OCI-LY7 (cell line): Measurements from ENCODE around the gene DEXI. TPM values are rescaled to one million over a fixed set of nuclear protein-coding genes. Genes with fewer than 3 reads are reported as not detected.

ENCODE experiments used
- BruUV-seq: library from RNA; stranded (reverse); fragments of 400-500 nt; replicated peaks from 2 replicates; lab custom pipeline; 2021; lab: Mats Ljungman, UMichigan
- CTCF ChIA-PET: fragments of 300-600 bp; sonication (Branson Sonifier 250); formaldehyde crosslinking; loops from one replicate; lab custom pipeline; 2022; ENCODE audit warnings: antibody characterized with exemption; ENCODE audit not compliant: unreplicated experiment; lab: Charles Lee
- POLR2A ChIA-PET: fragments of 300-600 bp; sonication (Branson Sonifier 250); formaldehyde crosslinking; loops from one replicate; lab custom pipeline; 2022; ENCODE audit warnings: antibody characterized with exemption; lab: Charles Lee
- DNase-seq: peaks from one replicate; pipeline ENCODE4 v3.0.0-alpha.2; 2015; ENCODE audit warnings: low spot score
- H2AFZ ChIP-seq: fragments of 200-600 bp; sonication (generic), shearing (Covaris generic); 2 replicates; pipeline ENCODE4 v1.6.1; 2014; ENCODE audit warnings: mild to moderate bottlenecking, antibody characterized with exemption, low read length, moderate library complexity
- H3K27ac ChIP-seq: fragments of 200-600 bp; sonication (generic); 2 replicates; pipeline ENCODE4 v1.5.1; 2014; ENCODE audit warnings: mixed run types, low read depth, mild to moderate bottlenecking, moderate library complexity, low read length, inconsistent platforms; ENCODE audit not compliant: poor library complexity, severe bottlenecking
- H3K36me3 ChIP-seq: fragments of 200-600 bp; sonication (generic); 2 replicates; pipeline ENCODE4 v1.6.1; 2014; ENCODE audit warnings: mild to moderate bottlenecking, antibody characterized with exemption, low read length, moderate library complexity, mixed read lengths; ENCODE audit not compliant: insufficient read depth
- H3K4me1 ChIP-seq: fragments of 200-600 bp; sonication (generic); 2 replicates; pipeline ENCODE4 v1.5.1; 2014; ENCODE audit warnings: mild to moderate bottlenecking, low read length; ENCODE audit not compliant: insufficient read depth, poor library complexity, severe bottlenecking
- H3K4me2 ChIP-seq: fragments of 200-600 bp; sonication (generic); 2 replicates; pipeline ENCODE4 v1.6.1; 2014; ENCODE audit warnings: mild to moderate bottlenecking, low read length
- H3K4me3 ChIP-seq: fragments of 200-600 bp; sonication (generic); 2 replicates; pipeline ENCODE4 v1.5.1; 2014; ENCODE audit warnings: mild to moderate bottlenecking, low read depth, low read length; ENCODE audit not compliant: poor library complexity, severe bottlenecking
- H3K79me2 ChIP-seq: fragments of 200-600 bp; sonication (generic); 2 replicates; pipeline ENCODE4 v1.6.1; 2016; ENCODE audit warnings: low read depth, mild to moderate bottlenecking, low read length, moderate library complexity, mixed read lengths; ENCODE audit not compliant: insufficient read depth
- H3K9me2 ChIP-seq: fragments of 200-600 bp; sonication (generic); 2 replicates; pipeline ENCODE4 v1.6.1; 2016; ENCODE audit warnings: mild to moderate bottlenecking, low read length, mixed read lengths; ENCODE audit not compliant: insufficient read depth
- H3K9me3 ChIP-seq: fragments of 200-600 bp; sonication (generic); 2 replicates; pipeline ENCODE4 v1.6.1; 2014; ENCODE audit warnings: mild to moderate bottlenecking, mixed run types, low read length, mixed read lengths
- H4K20me1 ChIP-seq: fragments of 200-600 bp; sonication (generic); 2 replicates; pipeline ENCODE4 v1.6.1; 2014; ENCODE audit warnings: mild to moderate bottlenecking, antibody characterized with exemption, low read length, moderate library complexity, mixed read lengths; ENCODE audit not compliant: insufficient read depth
- CTCF ChIP-seq: fragments of 200-600 bp; sonication (generic); conservative IDR thresholded peaks from 2 replicates; pipeline ENCODE4 v1.5.1; 2014; ENCODE audit warnings: mild to moderate bottlenecking, antibody characterized with exemption, low read length, moderate library complexity, mixed read lengths
- EZH2phosphoT487 ChIP-seq: fragments of 200-600 bp; sonication (generic); IDR thresholded peaks from 2 replicates; pipeline ENCODE4 v1.6.1; 2018; ENCODE audit warnings: low read depth, borderline replicate concordance, mild to moderate bottlenecking, mixed run types, antibody characterized with exemption, low read length, moderate library complexity, mixed read lengths
- intact Hi-C: fragments of 100-400 bp; cut with micrococcal nuclease; formaldehyde crosslinking; loops from one replicate; pipeline ENCODE4 v1.10.0; 2022; ENCODE audit not compliant: unreplicated experiment
- total RNA-seq, 2 experiments: library from RNA; depleted of rRNA in 1 of 2; stranded (reverse); fragments of >200 nt in 1 of 2; shearing (Covaris generic) in 1 of 2; gene quantifications; 2 replicates each; pipeline ENCODE4 v1.2.3, GENCODE V29; 2014 to 2022

DEXI gene
- total RNA-seq, 2 experiments from 2014 or later = 15.1 to 17.6 TPM

GRCh38 chr16:10946308-10946707 lies 4.0 kb upstream of the DEXI start:
- Histone ChIP-seq H3K4me3 (peak overlapping the region; percentile 85), H3K36me3 (peaks cover 6% of the 10 kb centered on the region; the same call in 1 of the 2 replicates), H3K27ac (no peak overlapping the region), H3K9me3 (no peaks in the 10 kb centered on the region), H3K79me2 (peaks cover 60% of the 10 kb centered on the region), H3K9me2 (no peaks in the 10 kb centered on the region), H3K4me1 (peaks cover 72% of the 10 kb centered on the region), H2AFZ (no peak overlapping the region), H4K20me1 (peaks cover 15% of the 10 kb centered on the region; the same call in 1 of the 2 replicates), H3K4me2 (peak overlapping the region; percentile 88)
- no TSS peak for BruUV-seq
- ChIA-PET POLR2A (no interaction called here), CTCF (no interaction called here)
- TF ChIP-seq CTCF (no peak), EZH2phosphoT487 (no peak)
- intact Hi-C loops = loop anchor here (10.0 kb wide), 2 partner anchors 562 to 1852 kb away; partner anchors contain the start of genes ATF7IP2 and HAPSTR1
- no peak for DNase-seq

- no peaks in the 10 kb centered on the region for H3K36me3 ChIP-seq
- peak overlapping the region; percentile 88 for H3K4me2 ChIP-seq
- H3K4me3 ChIP-seq = peak overlapping the region; percentile 85
- no peaks in the 10 kb centered on the region for H3K9me2 ChIP-seq
- peaks cover 49% of the 10 kb centered on the region for H3K79me2 ChIP-seq
- H2AFZ ChIP-seq = no peak overlapping the region
- 0 out of 2 replicates have a peak, but pooled peaks cover 14% of the 10 kb centered on the region for H4K20me1 ChIP-seq
- ChIA-PET CTCF (interaction anchor here (0.6 kb wide), 1 partner anchor 19 kb away, joined by 3 read pairs; no protein-coding TSS in a partner anchor), POLR2A (interaction anchor here (0.6 to 0.8 kb wide), 3 partner anchors 11 to 100 kb away, joined by 3 to 4 read pairs (median 3); no protein-coding TSS in a partner anchor)
- peak overlapping the region; percentile 51 for H3K27ac ChIP-seq
- BruUV-seq = no TSS peak
- DNase-seq = no peak
- no peaks in the 10 kb centered on the region for H3K9me3 ChIP-seq
- TF ChIP-seq CTCF (no peak), EZH2phosphoT487 (no peak)
- intact Hi-C loops = loop anchor here (10.0 kb wide), 2 partner anchors 560 to 1850 kb away; partner anchors contain the start of genes ATF7IP2 and HAPSTR1
- peaks cover 73% of the 10 kb centered on the region for H3K4me1 ChIP-seq
Measured at GRCh38 chr16:10945065-10945787, 3.0 kb upstream of the DEXI start.
